Endothelial cell of umbilical vein (primary cell): ENCODE data around the gene ITIH3.

Experiments used
- MYC ChIP-seq: IDR thresholded peaks from one replicate; pipeline ENCODE4 v1.6.1; 2011; ENCODE audit warnings: mild to moderate bottlenecking, low read depth, low read length
- TF ChIP-seq, protein P1 (sequence below), 2 donors: IDR thresholded peaks; 1 replicate in 1 of 2; 2 replicates in 1 of 2; pipeline ENCODE4 v1.5.1; 2011; ENCODE audit warnings: low read length in 2 of 2, mild to moderate bottlenecking in 2 of 2, moderate library complexity in 2 of 2, control low read depth in 1 of 2, inconsistent platforms in 1 of 2, low read depth in 1 of 2; ENCODE audit not compliant: insufficient read depth in 1 of 2; ENCODE audit errors: extremely low read depth in 1 of 2

DNA sequence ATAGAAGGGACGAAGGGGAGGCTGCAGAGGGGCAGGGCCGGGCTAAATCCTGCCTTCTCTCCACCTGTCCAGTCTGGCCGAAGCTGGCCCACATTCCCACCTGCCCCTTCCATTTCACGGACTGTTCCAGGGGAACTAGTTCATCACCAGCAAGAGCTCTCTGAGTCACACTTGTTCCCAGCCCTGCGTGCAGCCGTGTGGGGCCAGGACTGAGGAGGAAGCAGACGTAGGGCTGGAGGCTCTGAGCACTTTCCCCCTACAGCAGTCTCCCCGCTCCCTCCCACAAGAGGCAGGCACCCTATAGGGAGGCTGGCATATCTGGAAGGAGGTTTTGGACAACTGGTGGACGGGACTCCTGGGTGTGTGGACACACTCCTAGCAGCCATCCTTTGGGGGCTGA lies 32.8 kb downstream of the ITIH3 start:
- no peak for TF ChIP-seq MYC
- TF ChIP-seq, protein P1, sequence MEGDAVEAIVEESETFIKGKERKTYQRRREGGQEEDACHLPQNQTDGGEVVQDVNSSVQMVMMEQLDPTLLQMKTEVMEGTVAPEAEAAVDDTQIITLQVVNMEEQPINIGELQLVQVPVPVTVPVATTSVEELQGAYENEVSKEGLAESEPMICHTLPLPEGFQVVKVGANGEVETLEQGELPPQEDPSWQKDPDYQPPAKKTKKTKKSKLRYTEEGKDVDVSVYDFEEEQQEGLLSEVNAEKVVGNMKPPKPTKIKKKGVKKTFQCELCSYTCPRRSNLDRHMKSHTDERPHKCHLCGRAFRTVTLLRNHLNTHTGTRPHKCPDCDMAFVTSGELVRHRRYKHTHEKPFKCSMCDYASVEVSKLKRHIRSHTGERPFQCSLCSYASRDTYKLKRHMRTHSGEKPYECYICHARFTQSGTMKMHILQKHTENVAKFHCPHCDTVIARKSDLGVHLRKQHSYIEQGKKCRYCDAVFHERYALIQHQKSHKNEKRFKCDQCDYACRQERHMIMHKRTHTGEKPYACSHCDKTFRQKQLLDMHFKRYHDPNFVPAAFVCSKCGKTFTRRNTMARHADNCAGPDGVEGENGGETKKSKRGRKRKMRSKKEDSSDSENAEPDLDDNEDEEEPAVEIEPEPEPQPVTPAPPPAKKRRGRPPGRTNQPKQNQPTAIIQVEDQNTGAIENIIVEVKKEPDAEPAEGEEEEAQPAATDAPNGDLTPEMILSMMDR (IDR thresholded peaks at IDR 0.05; ENCODE audit: extremely low read depth in 1 of 2, insufficient read depth in 1 of 2, low read depth in 1 of 2, low read length in 2 of 2), result no peak
